Smooth muscle cell (in vitro differentiated cells): ENCODE measurements around the gene TTLL11. TPM values are rescaled to one million over a fixed set of nuclear protein-coding genes. Genes with fewer than 3 reads are reported as not detected.

Source experiments
- DNase-seq: peaks from one replicate; lab custom pipeline; 2025; ENCODE audit not compliant: unreplicated experiment; lab: John Stamatoyannopoulos, UW
- H2AFZ ChIP-seq: fragments of 200-600 bp; sonication (generic); 2 replicates; pipeline ENCODE4 v1.6.0; 2016; ENCODE audit warnings: antibody characterized with exemption, low read depth, mild to moderate bottlenecking
- H3F3A ChIP-seq: fragments of 200-600 bp; sonication (generic); 2 replicates; pipeline ENCODE4 v1.6.0; 2017; ENCODE audit warnings: antibody characterized with exemption, low read depth
- H3K27ac ChIP-seq: fragments of 200-600 bp; sonication (generic); 2 replicates; pipeline ENCODE4 v1.5.1; 2016; ENCODE audit warnings: low read depth, mild to moderate bottlenecking
- H3K27me3 ChIP-seq: fragments of 200-600 bp; sonication (generic); 2 replicates; pipeline ENCODE4 v1.6.1; 2016; ENCODE audit warnings: low read depth, mild to moderate bottlenecking
- H3K36me3 ChIP-seq: fragments of 200-600 bp; sonication (generic); 2 replicates; pipeline ENCODE4 v1.5.1; 2016; ENCODE audit warnings: low read depth
- H3K4me1 ChIP-seq: fragments of 200-600 bp; sonication (generic); 2 replicates; pipeline ENCODE4 v1.5.1; 2016; ENCODE audit warnings: low read depth
- H3K4me2 ChIP-seq: fragments of 200-600 bp; sonication (generic); 2 replicates; pipeline ENCODE4 v1.6.0; 2016; ENCODE audit warnings: mild to moderate bottlenecking
- H3K4me3 ChIP-seq: fragments of 200-600 bp; sonication (generic); 2 replicates; pipeline ENCODE4 v1.5.1; 2016; ENCODE audit warnings: mild to moderate bottlenecking
- H3K79me2 ChIP-seq: fragments of 200-600 bp; sonication (generic); 2 replicates; pipeline ENCODE4 v1.6.0; 2016; ENCODE audit warnings: low read depth, mild to moderate bottlenecking
- H3K9ac ChIP-seq: fragments of 200-600 bp; sonication (generic); 2 replicates; pipeline ENCODE4 v1.6.0; 2016; ENCODE audit warnings: low read depth
- H3K9me3 ChIP-seq: fragments of 200-600 bp; sonication (generic); replicated peaks from 2 replicates; pipeline ENCODE4 v1.5.1; 2016; ENCODE audit warnings: low read depth
- H4K20me1 ChIP-seq: fragments of 200-600 bp; sonication (generic); 2 replicates; pipeline ENCODE4 v1.6.0; 2016; ENCODE audit warnings: low read depth
- CTCF ChIP-seq: fragments of 200-600 bp; sonication (generic); IDR thresholded peaks from 2 replicates; pipeline ENCODE4 v1.5.1; 2017; ENCODE audit warnings: borderline replicate concordance, mild to moderate bottlenecking, antibody characterized with exemption; ENCODE audit not compliant: insufficient read depth, poor library complexity, severe bottlenecking
- WGBS: methylation state at CpG from one replicate; pipeline ENCODE4 v1.1.7; 2016; ENCODE audit warnings: low lambda C conversion rate; 5-methylcytosine and 5-hydroxymethylcytosine counted together
- polyA plus RNA-seq: library from polyadenylated mRNA; unstranded; fragments of >200 nt; fragmentation: Nextera tagmentation; extraction: Ambion mirVana; gene quantifications from 2 replicates; pipeline ENCODE4 v1.2.1, GENCODE V29; 2016
- total RNA-seq: library from RNA; depleted of rRNA; stranded (reverse); fragments of >200 nt; gene quantifications from 2 replicates; pipeline ENCODE4 v1.2.3, GENCODE V29; 2014

TTLL11 gene
- total and polyA plus RNA-seq, 2 experiments from 2014 or later, result 2.6 to 3.7 TPM

GRCh38 chr9:121816449-121816817 lies 276.7 kb downstream of the TTLL11 start:
- Histone ChIP-seq H2AFZ (no peak overlapping the region), H3K4me2 (no peak overlapping the region), H3K4me1 (peaks cover 12% of the 10 kb centered on the region), H3F3A (no peaks in the 10 kb centered on the region), H3K27me3 (peaks cover 18% of the 10 kb centered on the region), H3K9ac (no peak overlapping the region), H3K36me3 (no peaks in the 10 kb centered on the region), H3K79me2 (no peaks in the 10 kb centered on the region), H3K27ac (no peak overlapping the region), H3K9me3 (no peaks in the 10 kb centered on the region), H4K20me1 (no peaks in the 10 kb centered on the region), H3K4me3 (no peak overlapping the region)
- no peak for DNase-seq
- WGBS, result 88% methylated on average over 23 of the region's 23 CpGs
- no peak for TF ChIP-seq CTCF

GRCh38 chr9:121815546-121816448 lies 277.3 kb downstream of the TTLL11 start:
- Histone ChIP-seq H3K4me1 (peaks cover 12% of the 10 kb centered on the region), H3K4me3 (no peak overlapping the region), H3K27me3 (peaks cover 18% of the 10 kb centered on the region), H2AFZ (no peak overlapping the region), H3K9me3 (no peaks in the 10 kb centered on the region), H3K27ac (no peak overlapping the region), H3F3A (no peaks in the 10 kb centered on the region), H3K79me2 (no peaks in the 10 kb centered on the region), H3K36me3 (no peaks in the 10 kb centered on the region), H4K20me1 (no peaks in the 10 kb centered on the region), H3K9ac (no peak overlapping the region), H3K4me2 (no peak overlapping the region)
- TF ChIP-seq CTCF, result no peak
- DNase-seq, result no peak
- 89% methylated on average over 31 of the region's 31 CpGs for WGBS

GRCh38 chr9:121815084-121815483 lies 278.0 kb downstream of the TTLL11 start:
- H3K4me2 ChIP-seq, result no peak overlapping the region
- H3K4me1 ChIP-seq, result peaks cover 10% of the 10 kb centered on the region
- H3K4me3 ChIP-seq, result no peak overlapping the region
- TF ChIP-seq CTCF, result no peak
- DNase-seq, result no peak
- H3K9me3 ChIP-seq, result no peaks in the 10 kb centered on the region
- no peaks in the 10 kb centered on the region for H3K36me3 ChIP-seq
- no peaks in the 10 kb centered on the region for H3K79me2 ChIP-seq
- no peaks in the 10 kb centered on the region for H4K20me1 ChIP-seq
- WGBS, result 81% methylated on average over 6 of the region's 6 CpGs
- H2AFZ ChIP-seq, result no peak overlapping the region
- no peak overlapping the region for H3K9ac ChIP-seq
- H3K27me3 ChIP-seq, result peaks cover 18% of the 10 kb centered on the region
- no peaks in the 10 kb centered on the region for H3F3A ChIP-seq
- H3K27ac ChIP-seq, result no peak overlapping the region

- H3K9ac ChIP-seq, result no peak overlapping the region
- no peaks in the 10 kb centered on the region for H4K20me1 ChIP-seq
- H3F3A ChIP-seq, result no peaks in the 10 kb centered on the region
- no peak for TF ChIP-seq CTCF
- no peak overlapping the region for H3K27ac ChIP-seq
- H3K4me3 ChIP-seq, result no peak overlapping the region
- H3K27me3 ChIP-seq, result peaks cover 18% of the 10 kb centered on the region
- H3K36me3 ChIP-seq, result no peaks in the 10 kb centered on the region
- no peaks in the 10 kb centered on the region for H3K9me3 ChIP-seq
- DNase-seq, result no peak
- H3K4me1 ChIP-seq, result peaks cover 5% of the 10 kb centered on the region
- H3K79me2 ChIP-seq, result no peaks in the 10 kb centered on the region
- WGBS, result 77% methylated on average over 9 of the region's 11 CpGs
- H2AFZ ChIP-seq, result no peak overlapping the region
- H3K4me2 ChIP-seq, result no peak overlapping the region
Measured at GRCh38 chr9:121814594-121814993, 278.5 kb downstream of the TTLL11 start.
